NCI-H82 treated with DMSO at 0.1 percent for 48 hours (cell line): ENCODE measurements around the gene CHST11.

Experiments
- DNase-seq: peaks from one replicate; lab custom pipeline; 2025; ENCODE audit not compliant: unreplicated experiment; lab: John Stamatoyannopoulos, UW

CHST11 gene

DNA sequence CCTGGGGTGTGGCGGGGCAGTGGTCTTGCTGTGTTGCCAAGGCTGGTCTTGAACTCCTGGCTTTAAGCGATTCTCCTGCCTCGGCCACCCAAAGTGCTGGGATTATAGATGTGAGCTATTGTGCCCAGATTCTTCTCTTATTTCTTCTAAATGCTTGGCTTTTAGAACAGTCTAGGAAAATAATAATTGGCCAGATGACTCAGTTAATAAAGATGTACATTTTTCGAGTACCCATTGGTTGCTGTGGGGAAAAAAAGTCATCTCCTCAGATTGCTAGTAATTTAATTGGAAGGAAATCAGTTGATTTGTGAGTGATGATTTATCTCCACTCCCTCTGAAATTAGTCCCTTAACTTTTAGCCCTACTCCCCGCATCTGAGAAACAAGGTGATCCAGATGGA, 45.5 kb downstream of the CHST11 start:
- no peak for DNase-seq

DNA sequence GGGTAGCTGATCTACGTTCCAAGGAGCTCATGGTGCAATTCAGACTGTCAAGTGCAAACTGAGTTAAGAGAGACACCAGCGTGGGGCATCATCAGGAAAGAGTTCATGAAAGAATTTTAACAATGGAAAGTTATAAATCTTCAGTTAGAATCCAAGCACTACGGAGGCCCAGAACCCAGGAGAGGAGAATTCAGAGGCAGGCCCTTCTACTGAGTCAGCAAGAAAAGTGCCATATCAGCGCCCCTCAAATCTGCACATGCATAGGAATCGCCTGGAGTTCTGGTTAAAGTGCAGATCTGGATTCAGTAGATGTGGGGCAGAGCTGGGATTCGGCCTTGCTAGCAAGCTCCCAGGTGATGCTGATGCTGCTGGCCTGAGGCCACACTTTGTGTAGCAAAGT, 45.9 kb downstream of the CHST11 start:
- no peak for DNase-seq

DNA sequence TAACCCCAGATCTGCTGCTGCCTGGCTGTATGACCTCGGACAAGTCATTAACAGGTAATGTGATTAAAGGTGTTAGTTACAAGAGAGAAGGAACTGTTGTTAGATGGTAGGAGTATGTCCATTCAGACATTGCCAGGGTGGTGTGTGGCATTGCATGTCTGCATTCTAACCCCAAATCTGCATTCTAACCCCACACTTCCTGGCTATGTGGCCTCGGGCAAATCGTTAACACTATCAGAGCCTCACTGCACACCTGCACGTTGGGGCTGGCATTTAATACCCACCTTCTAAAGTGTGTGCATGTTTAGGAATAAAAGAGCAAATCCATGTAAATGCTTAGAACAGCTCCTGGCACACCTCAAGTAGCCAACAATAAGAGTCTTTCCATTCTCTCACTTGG, 46.4 kb downstream of the CHST11 start:
- no peak for DNase-seq

DNA sequence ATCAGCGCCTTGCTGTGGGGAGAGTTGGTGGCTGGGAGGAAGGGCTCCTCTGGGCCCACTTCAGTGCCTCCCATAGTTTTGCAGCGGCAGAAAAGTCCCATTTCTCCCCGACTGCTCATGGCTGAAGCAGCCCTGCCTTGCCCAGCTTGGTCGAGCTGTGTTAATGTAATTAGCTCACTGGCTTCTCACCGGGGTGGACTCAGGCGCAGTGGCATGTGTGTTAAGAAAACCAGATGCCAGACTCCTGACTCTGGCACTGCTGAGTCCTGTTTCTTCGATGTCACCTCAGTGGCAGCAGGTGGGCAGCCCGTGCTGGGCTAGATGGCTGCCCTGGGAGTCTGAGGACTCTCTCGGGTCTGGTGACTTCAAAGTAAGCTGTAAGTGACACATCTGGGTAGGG, 47.4 kb downstream of the CHST11 start:
- no peak for DNase-seq

DNA sequence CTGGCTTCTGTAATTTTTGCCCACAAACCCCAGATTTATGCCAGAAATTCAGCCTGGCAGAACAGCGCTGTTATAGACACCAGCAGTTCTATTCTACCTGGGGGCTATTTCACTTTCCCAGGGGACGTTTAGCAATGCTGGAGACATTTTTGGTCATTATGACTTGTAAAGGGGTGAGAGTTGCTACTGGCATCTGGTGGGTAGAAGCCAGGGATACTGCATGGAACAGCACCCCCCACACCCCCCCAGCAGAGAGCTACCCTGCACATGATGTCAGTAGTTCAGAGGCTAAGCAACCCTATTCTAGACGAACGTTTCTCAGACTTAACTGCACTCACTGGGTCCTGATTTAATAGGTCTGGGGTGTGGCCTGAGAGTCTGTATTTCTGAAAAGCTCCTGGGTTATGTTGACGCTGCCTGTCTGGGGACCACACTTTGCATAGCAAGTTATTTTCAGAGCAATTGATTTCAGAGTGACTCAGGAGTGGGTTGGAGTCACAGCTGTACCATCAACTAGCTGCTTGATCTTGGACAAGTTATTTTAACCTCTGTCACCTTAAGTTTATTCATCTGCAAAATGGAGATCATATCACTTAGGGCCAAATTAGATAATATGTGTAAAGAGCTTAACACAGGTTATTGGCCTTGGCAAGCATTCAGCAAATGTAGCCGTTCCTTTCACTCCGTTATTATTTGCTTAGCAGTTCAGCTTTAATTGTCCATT, 48.5 kb downstream of the CHST11 start:
- DNase-seq, result no peak

DNA sequence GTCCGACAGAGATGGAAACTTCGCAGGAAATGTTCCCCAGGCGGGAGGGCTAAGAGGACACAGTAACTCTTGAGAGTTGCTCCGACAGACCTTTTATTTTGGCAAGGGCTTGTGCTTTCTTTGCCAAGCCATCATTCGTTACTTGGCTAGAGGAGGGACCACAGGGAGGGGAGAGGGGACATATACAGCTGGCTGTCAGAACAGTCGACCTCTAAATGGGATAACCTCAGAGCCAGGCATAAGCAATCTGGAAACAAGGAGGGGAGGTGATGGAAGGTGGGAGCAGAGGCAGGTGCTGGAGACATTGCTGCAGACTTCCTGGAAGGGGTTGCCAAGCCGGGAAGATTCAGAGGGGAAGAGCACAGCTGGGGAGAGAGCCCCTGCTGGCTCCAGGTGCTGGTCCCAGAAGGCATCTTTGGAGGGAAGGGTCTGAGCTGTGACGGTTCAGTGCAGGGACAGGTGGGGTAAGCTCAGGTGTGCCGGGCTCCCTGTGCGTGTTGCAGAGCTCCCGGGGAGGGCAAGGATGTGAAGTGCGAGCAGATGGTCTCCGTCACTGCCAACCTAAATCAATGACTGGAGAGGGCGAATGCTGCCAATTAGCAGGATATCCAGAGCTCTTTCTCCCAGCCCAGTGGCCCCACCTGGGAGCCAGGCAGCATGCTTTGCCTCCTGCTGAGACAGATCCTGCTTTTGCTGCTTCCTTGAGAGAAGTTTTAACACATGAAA, 50.1 kb downstream of the CHST11 start:
- DNase-seq, result no peak

DNA sequence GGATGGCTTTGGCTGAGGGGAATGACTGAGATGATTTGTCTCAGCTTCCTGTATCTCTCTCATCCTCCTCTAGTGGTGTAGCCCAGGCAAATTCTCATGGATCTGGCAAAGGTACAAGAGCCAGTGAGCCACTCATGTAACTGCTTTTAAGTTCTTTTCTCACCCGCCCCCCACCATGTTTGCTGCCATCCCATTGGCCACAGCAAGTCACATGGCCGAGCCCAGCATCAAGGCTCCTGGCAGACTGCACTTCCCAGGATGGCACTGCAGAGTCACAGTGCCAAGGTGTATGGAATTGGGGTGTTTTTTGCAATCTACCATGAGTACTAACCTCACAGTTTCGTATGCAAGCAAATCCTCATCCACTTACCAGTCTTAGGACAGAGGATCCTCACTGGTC, 50.9 kb downstream of the CHST11 start:
- DNase-seq, result no peak

DNA sequence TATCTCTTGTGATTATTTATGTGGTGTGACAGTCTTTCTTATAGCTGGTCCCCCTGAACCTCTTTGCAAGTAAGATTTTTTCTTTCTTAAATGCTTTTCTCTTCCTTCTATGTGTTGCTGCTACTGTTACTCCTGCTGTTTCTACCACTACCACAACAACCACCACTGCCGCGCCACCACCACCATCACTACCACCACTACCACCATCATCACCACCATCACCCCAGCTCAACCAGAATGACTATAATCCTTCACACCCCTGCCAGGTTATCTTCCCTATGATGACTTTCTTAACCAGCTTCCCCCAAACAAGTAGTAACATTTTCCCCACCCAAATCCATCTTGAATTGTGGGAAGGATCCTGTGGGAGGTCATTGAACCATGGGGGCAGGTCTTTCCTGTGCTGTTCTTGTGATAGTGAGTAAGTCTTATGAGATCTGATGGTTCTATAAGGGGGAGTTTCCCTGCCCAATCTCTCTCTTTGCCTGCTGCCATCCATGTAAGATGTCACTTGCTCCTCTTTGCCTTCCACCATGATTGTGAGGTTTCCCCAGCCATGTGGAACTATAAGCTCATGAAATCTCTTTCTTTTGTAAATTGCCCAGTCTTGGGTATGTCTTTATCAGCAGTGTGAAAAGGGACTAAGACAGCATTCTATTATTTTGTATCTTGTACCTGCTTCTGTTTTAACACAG, 52.2 kb downstream of the CHST11 start:
- DNase-seq, result no peak

DNA sequence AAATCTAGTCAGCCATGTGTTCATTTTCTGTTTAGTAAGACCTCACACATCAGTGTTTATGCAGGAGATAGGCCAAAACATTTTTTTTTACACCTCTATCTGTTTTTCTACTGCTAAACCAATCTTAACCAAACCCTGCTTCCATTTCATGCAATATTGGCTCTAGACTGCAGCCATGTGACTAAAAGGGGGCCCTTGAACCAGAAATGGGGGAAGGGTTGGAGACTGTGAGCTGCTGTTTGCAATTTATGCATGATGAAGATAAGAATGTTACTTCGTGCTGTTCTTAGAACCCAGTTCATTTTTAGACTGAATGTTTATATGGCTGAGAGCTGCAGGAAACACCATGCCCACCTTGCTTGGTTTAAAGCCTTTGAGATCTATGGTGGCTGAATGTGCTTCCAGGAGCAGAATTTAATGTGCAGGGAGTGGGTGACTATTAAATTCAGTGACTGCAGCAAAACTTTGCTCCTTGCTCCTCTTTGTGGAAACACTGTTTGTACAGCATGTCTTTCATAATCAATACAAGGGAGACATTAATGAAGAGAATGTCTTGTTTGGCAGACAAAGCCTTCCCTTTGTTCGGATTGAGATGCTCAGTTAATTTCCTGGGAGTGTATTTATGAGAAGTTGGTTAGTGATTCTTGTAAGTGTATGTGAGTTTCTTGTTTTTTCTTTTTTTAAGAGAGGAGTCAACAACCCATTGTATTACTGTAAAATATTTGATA, 53.6 kb downstream of the CHST11 start:
- no peak for DNase-seq

DNA sequence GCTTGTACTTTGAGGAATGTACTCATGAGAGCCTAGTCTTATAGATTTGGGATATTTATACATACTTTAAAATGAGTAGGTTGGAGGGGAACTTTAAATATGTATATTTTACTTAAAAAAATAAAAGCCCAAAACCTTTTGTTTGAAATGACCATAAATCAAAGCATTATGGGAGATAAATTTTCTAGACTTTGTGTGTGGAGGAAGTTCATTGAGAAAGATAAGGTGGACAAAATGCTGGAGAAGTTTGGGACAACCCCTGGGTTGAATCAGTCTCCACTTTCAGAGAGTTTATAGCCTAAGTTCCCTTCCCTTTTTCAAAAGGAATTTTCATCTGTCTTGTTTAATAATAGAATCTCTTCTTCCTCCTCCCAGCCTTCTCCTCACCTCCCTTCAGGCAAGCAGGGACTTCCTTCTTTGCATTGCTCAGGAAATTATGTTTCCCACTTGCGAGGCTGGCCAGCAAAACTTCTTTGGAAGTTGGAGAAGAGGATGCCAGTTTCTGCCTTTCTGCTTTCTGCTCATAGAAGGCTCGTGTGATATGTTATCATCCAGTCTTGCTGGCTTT, 54.2 kb downstream of the CHST11 start:
- DNase-seq, result no peak

DNA sequence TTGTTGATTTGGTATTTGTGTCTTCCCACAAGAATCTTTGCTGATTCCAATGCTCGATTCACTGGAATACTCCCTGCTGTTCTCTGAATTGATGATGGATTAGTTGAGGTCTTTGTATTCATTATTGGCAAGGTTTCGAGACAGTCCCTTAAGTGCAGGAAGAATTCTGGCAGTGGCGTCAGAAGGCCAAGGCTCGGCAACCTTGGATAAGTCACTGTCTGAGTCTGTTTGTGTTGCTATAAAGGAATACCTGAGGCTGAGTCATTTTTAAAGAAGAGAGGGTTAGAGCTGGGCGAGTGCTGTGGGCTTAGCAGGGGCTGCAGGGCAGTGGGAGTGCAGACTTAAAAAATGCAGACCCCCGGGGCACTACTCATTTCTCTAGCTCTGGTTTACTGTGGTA, 56.9 kb downstream of the CHST11 start:
- no peak for DNase-seq

DNA sequence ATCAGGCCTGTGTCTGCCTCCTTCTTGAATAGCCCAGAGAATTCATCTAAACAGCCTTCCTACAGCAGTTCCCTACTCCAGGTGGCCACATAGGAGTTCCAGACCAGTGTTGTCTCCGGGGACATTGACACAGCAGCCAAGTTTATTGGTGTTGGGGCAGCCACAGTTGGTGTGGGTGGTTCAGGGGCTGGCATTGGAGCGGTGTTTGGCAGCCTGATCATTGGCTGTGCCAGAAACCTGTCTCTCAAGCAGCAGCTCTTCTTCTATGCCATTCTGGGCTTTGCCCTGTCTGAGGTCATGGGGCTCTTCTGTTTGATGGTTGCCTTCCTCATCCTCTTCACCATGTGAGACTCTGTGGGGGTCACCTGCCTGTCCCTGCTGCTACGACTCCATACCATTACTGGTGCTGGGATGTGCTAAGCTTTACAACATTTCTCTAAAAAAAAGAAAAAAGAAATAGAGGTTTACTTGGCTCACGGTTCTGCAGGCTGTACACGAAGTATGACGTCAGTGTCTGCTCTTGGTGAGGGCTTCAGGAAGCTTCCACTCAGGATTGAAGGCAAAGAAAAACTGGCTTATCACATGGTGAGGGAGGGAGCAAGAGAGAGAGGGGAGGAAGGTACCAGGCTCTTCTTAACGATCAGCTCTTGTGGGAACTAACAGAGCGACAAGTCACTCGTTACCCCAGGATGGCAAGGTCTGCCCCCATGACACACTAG, 57.5 kb downstream of the CHST11 start:
- no peak for DNase-seq

DNA sequence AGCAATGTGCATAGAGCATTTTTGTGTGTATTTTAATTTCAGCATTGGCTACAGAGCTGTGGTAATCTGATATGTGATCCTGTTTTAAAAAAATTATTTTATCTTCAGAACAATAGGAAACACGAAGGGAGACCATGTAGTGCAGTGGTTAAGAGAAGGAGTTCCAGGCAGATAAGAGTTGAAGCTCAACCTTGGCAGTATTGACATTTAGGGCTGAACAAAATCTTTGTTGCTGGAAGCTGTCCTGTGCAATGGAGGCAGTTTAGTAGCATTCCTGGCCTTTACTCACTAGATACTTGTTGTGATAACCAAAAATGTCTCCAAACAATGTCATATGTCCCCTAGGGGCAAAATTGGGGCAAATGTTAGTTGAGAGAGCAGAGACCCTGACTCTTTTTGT, 59.2 kb downstream of the CHST11 start:
- no peak for DNase-seq

DNA sequence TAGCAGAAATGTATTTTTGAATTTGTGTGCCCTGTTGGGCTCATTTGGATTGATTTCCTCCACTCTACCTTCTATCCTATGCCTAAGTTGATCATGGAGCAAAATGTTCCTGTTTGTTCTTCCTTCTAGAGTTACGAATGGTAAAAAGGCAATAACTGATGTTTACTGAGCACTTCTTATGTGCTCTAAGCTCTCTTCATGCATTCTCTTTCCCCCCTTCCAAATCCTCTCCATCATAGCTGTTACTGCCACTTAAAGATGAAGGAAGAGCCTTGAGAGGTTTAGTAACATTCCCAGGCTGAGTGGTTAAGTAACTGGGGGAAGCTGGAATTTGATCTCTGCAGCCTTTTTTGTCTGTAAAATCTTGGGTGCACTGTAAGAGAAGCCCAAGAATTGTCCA, 60.1 kb downstream of the CHST11 start:
- no peak for DNase-seq

DNA sequence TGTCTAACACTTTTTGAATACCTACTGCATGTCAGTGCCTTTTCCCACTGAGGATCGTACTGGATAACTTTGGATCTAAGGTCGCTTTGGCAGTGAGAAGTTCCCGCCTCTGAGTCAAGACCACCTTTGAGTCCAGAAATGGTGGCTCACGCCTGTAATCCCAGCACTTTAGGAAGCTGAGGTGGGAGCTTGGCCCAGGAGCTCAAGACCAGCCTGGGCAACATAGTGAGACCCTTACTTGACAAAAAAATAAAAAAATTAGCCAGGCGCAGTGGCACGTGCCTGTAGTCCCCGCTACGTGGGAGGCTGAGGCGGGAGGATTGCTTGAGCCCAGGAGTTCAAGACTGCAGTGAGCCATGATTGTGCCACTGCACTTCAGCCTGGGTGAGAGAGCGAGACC, 61.1 kb downstream of the CHST11 start:
- DNase-seq, result no peak

DNA sequence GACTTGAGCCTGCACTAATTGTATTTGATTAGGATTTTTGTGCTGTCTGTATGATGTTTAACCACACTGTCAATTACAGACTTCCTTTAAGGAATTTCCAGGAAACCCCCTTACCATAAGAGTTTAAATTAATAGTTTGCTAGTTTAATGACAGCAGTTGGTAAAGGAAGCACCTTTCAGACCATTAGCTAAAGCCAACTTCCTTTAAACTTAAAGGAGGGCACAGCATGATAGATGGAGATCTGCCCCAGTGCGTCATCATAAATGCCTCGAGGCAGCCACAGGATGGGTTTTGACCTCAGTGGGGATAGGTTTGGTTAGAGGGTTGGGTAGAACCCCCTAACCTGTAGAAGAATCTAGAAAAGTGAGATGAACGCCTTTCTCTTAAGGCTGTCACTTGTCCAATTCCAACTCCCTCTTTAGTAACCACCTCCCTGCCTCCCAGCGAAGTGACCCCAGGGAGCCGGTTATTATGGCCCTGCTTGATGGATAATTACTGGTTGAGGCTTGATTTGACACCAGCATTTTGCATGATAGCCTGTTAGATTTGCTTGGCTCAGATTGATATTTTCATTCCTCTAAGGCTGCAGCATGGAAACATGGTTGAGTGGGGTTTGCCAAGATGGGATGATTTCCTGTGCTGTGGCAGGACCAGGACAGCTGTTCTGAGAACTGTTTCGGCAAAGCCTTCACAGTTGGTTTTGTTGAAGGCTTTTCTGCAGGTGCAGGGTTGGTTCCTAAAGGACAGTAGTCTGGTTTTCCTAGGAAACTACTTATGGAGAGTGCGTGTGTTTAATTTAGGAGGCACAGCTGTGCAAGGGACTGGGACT, 62.7 kb downstream of the CHST11 start:
- no peak for DNase-seq

DNA sequence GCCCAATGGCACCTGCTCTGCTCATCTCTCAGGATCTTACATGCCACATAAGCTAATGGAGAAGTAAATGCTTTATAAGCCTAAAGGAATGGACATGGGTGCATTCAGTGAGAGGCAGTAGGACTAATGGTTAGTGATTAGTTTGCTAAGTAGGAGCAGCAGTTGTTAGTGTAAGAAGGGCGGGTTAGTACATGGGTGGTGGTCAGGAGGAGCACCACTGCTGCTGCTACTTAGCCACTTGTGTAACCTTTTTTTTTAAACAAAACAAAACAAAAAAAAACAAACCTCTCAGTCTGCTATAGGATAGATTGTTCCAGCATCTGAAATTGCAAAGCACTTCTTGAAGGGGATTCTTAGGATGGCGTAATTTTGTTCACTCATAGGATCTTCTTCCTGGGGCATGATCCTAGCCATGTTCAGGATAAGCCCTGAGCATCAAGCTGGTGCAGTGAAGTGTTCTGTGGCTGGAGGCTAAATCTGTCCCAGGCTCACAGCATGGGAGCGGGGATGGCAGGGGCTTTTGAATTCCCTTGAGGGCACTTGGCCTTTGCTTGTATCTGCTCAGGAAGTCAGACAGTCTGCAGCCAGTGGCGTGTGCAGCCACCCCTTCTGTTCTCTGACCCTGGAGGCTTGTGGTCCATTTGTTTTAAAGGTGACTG, 63.6 kb downstream of the CHST11 start:
- DNase-seq, result peak; percentile 79

DNA sequence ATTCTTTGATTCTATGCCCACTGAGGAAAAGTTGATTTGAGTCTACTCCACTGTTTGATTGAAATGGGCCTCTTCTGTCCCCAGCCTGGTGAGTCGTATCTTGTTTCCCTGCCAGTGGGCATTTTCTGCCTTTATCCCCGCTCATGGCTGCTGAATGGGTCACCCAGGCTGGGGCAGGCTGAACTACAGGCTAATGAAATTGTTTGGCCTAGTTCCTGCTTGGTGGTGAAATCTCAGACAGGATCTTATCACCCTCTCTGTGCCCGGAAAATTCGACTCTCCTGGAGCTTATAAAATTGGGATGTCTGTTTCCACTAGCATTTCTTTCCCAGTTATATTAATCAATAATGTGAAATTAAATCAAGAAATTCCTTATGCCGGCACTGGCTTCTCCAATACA, 65.0 kb downstream of the CHST11 start:
- DNase-seq, result no peak
